HG03064 (cell line): ENCODE data around the gene FLNB.

Experiments used
- ATAC-seq: cut with Tn5 transposase; IDR thresholded peaks from one replicate; pipeline ENCODE4 v1.9.1; 2021; ENCODE audit warnings: low read depth; ENCODE audit not compliant: unreplicated experiment

Gene FLNB

DNA sequence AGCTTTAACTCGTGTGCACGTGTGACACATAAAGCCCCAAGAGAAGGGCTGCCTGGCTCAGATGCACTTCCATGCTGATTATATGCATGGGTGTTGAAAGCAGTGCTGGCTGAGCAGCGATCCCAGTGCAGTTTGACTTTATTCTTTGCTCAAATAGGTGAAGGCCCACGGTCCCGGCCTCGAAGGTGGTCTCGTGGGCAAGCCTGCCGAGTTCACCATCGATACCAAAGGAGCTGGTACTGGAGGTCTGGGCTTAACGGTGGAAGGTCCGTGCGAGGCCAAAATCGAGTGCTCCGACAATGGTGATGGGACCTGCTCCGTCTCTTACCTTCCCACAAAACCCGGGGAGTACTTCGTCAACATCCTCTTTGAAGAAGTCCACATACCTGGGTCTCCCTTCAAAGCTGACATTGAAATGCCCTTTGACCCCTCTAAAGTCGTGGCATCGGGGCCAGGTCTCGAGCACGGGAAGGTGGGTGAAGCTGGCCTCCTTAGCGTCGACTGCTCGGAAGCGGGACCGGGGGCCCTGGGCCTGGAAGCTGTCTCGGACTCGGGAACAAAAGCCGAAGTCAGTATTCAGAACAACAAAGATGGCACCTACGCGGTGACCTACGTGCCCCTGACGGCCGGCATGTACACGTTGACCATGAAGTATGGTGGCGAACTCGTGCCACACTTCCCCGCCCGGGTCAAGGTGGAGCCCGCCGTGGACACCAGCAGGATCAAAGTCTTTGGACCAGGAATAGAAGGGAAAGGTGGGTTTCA is 114.9 kb downstream of the FLNB start:
- no peak for ATAC-seq

DNA sequence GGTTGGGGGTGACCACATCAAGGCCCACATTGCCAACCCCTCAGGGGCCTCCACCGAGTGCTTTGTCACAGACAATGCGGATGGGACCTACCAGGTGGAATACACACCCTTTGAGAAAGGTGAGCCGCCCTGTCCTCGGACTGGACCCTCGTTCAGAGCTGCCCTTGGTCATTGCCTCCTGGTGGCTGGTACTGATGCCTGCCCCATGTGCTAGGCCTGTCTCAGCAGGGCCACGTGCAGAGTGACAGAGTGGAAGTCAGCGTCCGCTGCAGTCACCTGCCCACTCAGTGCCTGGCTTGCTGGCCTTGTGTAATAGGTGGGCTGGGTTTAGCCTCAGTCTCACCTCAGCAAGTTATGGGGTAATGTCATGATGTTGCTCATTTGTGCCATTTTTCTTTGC is 116.2 kb downstream of the FLNB start:
- no peak for ATAC-seq

DNA sequence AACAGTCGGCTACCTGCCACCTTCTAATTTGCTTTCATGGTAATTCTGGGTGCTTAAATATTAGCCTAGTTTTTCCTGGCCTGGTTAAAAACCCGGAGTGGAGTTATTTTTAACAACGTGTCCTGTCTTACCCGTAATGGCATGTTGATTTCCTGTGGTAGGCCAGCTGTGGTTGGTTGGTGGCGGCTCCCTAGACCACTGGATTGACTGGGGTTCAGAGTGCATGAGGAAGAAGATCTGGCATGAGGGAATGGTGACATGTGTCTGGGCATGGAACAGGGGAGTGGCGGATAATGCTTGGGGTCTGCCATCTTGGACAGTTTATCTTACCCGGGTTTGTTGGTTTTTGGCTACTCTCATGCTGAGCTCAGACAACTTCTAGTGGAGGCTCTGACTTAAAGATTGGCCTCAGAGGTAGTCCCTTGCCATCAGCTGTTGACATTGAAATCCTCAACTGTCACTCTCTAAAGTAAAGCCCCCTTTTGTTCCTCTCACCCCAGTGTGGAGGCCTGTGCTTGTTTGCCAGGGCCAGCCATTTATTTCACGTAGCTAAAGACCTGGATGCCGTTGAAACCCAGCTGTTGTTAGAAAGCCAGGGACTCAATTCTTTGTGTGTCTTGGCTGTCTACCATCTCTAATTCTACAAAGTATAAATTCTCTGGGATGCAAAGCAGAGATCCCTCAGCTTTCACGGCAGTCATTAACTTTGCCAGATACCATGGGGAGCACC is 121.0 kb downstream of the FLNB start:
- no peak for ATAC-seq

DNA sequence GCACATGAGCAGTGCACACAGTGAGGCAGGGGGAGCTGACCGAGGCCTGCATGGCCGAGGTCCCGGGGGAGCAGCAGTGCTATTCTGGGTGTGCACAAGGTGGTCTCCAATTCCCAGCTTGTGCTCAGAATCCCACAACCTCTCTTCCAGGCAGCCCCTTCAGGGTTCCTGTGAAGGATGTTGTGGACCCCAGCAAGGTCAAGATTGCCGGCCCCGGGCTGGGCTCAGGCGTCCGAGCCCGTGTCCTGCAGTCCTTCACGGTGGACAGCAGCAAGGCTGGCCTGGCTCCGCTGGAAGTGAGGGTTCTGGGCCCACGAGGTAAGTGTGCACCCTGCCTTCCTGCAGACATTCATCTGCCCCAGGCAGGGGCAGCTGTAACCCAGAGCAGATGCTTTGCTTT is 122.4 kb downstream of the FLNB start:
- no peak for ATAC-seq

DNA sequence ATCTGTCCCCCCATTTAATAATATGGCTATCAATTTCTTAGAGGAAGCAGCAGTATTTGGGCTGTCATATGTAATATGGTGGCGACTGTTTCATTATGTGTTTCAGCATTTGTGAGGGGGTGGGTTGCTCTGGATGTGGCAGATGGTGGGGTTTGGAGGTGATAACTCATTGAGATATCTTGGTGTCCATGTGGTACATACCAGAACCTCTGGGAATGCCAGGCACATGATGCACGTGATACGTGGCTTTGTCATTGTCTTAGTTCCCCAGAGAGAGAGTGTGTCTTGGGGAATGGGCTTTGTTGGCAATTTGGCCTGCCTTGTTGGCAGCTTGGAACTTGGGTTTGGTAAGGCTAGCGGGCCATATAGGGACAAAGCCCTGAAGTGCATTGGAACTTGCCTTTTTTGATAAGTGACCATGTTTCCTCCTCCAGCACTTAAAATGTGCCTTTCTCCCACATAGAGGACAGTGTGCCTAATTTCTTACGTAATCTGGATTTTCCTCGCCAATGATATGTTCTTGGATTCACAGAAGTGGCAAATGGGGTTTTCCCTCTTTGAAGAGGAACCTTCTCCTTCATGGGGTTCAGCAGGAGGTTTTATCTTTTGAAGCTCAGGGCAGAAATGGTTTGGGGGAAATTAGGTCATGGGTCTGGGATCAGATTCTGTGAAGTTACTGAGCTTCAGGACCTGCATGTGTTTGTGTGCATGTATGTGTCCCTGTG is 123.0 kb downstream of the FLNB start:
- ATAC-seq: no peak

DNA sequence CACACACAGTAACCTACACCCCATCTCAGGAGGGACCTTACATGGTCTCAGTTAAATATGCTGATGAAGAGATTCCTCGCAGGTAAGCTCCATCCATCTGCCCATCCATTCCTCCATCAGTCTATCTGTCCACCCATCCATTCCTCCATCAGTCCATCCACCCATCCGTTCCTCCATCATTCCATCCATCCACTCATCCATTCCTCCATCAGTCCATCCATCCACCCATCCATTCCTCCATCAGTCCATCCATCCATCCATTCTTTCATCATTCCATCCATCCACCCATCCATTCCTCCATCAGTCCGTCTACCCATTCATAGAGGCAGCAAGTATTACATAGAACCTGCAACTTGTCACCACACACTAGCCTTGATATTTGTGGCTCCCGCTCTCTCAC is 124.6 kb downstream of the FLNB start:
- no peak for ATAC-seq

DNA sequence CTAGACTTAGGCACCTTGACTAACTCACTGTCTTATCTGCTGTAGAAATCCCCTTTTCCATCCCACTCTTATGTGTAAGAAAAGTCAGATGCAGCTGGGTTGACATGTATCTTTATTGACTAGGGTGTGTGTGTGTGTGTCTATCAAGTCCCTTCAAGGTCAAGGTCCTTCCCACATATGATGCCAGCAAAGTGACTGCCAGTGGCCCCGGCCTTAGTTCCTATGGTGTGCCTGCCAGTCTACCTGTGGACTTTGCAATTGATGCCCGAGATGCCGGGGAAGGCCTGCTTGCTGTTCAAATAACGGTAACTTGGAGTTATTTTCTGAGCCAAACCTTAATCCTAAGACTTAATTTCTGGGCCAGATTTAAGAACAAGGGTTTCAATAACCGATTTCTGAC is 126.2 kb downstream of the FLNB start:
- ATAC-seq: no peak

DNA sequence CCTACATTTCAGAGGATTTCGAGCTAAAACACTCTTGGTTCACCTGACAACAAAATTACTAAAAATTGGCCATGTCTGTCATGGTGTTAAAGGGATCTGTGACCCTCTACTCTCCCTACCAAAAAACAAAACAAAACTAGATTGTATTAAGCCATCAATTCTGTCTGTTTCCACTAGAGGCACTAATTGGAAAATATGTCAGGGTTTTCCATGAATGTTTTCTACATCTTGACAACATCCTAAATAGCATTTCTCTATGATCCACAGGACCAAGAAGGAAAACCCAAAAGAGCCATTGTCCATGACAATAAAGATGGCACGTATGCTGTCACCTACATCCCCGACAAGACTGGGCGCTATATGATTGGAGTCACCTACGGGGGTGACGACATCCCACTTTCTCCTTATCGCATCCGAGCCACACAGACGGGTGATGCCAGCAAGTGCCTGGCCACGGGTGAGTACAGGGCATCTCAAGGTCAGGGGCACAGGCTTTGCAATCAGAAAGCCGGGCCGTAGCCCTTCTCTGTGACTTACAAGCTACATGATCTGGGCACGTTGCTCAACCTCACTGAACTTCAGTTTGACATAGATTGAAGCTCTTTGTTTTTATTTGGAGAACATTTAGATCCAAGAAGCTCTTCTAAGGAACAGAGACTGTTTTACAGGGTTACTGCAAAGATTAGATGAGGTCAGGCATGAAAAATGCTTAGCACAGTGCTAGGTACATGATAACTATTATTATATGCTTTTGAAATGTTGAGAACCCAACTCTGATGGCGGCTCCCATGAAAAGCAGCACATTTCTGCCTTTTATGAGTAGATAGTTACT is 127.7 kb downstream of the FLNB start:
- no peak for ATAC-seq

DNA sequence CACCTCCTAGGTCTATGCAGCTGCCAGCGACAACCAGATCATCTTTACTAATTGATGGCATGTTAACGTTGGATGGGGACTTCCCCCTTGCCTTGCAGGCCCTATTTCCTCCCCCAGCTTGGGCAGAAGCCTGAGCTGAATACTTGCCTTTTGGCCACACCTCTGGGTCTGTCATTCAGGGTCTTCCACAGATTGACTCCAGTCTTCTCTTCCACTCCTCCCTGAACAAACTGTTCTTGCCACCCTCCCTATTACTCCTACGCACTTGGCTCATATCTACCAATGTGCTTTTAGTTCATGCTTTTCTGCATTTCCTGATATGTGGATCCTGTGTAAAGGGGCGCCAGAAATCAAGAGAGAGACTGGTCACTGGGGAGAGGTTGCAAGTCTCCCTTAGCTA is 129.1 kb downstream of the FLNB start:
- ATAC-seq: no peak

DNA sequence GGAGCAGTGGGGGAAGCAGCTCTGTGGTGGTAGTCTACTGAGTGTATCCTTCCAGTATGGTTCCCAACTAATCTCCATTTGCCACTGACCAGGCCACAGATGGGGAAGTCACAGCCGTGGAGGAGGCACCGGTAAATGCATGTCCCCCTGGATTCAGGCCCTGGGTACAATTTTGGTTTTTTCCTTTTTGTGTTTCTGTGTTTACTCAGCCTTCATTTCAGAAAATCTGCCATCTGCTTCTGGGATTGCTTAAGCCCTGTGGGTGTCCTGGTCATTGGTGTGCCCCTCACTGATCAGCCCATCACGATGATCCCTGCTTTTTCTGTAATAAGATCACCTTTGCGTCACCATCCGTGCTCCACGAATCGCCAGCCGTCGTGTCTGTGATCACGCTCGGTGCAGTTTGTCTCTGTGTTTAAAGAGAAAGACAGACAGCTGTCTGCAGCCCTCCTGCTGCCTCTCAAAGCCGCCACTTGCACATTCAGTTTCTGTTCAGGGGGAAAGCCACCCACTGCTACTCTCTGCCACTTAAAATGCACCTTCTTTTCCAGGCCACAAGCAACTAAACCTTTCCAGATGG is 133.6 kb downstream of the FLNB start:
- ATAC-seq: no peak

DNA sequence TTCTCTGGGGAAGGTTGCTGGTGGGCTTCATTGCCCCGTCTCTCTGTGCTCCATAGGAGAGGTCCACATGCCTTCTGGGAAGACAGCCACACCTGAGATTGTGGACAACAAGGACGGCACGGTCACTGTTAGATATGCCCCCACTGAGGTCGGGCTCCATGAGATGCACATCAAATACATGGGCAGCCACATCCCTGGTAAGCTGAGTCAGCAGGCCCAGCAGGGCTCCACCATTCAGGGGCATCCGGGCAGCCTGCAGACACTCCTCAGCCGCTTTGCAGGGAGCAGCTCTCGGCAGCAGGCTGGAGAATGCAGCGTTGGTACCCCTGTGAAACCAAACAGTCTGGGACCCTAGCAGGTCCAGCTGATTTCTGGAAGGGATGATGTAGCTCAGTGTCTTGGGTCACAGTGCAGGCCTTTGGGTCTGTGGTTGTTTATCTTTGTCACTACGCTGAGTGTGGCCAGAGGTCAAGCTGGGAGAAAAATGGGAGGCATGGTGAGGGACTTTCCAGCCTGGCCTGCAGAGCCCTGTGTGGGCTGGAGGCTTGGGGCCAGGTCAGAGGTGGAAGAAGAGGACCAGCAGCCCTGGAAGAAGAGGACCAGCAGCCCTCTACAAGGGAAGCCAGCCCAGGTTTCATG is 135.3 kb downstream of the FLNB start:
- no peak for ATAC-seq

DNA sequence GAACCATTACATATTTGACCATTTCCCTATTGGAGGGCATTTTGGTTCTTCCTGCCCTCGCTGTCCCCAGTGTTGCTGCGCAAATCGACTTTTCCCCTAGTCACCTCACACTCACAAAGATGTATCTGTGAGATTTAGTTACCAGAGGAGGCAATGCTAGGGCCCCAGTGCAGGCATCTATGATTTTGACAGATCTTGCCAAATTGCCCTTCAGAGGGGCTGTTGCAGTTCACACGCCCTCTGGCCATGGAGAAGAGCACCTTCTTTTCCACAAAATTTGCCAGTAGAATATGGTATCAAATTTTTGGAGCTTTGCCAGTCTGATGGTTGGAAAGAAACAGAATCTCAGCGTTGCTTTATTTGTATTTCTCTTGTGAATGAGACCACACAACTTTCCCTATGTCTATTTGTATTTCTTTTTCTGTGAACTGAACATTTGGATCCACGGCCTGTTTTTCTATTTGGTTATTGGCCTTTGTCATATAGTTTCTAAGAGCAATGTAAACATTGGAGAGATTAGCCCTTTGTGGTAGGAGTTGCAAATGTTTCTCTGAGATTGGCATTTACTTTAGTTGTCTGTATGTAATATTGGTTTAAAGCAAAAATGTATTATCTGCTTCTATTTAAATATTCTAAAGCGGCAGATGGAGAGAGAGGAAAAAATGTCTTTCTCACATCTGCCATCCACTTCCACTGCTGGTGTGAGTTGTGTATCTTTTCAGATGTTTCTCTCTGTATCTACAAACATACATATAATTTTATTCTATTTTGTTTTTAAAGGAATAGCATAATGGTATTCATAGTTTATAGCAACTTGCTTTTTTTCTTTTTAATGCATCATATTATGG is 136.5 kb downstream of the FLNB start:
- ATAC-seq: no peak

DNA sequence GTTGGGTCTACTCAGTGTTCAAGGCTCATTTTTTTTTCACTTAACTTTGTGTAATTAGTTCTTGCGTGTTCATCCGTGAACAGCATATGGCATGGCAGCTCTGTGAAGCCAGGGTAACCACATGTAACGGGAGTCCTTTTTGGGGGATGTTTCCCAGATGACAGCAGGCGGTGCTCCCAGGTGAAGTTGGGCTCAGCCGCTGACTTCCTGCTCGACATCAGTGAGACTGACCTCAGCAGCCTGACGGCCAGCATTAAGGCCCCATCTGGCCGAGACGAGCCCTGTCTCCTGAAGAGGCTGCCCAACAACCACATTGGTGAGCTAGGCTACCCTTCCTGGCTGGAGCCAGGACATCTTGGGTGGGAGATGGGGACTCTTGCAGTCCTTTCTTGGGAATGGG is 139.8 kb downstream of the FLNB start:
- no peak for ATAC-seq

DNA sequence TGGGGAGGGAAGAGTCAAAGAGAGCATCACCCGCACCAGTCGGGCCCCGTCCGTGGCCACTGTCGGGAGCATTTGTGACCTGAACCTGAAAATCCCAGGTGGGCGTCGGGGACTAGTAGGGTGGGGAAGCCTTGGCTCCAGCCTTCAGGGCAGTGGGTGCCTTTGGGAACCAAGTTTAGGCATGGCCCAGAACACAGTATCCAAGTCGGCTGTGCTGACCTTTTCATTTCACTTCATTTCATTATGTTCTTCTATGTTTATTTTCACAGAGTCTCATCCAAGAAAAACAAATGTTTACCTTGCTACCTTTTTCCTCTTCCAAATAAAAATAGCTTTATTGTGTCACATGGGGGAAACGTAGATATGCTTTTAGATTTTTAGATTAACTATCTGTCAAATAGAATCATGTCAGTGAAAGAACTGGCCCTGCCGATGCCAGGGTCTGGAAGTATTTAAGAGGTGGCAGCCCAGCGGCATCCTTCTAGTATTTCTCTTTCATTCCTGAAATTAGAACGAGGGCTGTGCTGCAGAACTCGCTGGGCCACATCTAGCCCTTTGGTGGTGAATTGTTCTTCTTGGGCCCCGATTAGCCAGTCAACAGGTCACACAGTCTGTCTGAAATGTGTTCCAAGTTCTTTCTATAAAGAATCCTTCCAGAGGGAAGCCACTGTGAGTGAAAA is 142.0 kb downstream of the FLNB start:
- ATAC-seq: no peak

DNA sequence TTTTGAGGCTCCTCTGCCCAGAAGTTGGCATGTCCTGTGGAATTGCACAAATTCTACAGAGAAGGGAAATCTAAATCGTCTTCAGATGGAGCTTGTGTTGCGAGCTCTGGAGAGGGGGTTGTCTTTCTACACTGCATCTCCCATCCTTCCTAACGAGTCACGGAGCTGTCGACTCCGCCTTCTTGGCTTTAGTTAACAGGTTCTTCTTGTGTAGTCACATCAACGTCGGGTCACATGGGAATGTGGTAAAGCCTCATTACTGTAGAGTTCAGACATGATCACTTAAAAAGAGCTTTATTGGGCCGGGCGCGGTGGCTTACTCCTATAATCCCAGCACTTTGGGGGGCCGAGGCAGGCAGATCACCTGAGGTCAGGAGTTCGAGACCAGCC is 142.6 kb downstream of the FLNB start:
- ATAC-seq: no peak

DNA sequence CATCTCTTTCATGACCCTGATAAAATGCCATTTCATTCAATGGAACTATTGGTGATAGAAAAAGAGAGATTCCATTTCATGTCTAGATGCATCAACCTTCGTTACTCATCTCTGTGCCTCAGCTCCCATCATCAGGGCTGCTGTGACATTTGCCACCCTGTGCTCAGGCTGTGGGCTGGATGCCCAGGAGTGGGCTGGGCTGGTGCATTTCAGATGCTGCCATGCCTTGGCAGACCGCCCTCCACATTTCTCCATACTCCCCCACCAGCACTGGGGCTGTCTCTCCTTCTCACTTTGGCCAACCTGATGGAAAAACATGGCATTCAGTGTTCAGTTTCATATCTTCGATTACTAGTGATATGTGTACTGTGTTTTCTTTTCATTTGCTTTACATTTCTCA is 143.4 kb downstream of the FLNB start:
- no peak for ATAC-seq

DNA sequence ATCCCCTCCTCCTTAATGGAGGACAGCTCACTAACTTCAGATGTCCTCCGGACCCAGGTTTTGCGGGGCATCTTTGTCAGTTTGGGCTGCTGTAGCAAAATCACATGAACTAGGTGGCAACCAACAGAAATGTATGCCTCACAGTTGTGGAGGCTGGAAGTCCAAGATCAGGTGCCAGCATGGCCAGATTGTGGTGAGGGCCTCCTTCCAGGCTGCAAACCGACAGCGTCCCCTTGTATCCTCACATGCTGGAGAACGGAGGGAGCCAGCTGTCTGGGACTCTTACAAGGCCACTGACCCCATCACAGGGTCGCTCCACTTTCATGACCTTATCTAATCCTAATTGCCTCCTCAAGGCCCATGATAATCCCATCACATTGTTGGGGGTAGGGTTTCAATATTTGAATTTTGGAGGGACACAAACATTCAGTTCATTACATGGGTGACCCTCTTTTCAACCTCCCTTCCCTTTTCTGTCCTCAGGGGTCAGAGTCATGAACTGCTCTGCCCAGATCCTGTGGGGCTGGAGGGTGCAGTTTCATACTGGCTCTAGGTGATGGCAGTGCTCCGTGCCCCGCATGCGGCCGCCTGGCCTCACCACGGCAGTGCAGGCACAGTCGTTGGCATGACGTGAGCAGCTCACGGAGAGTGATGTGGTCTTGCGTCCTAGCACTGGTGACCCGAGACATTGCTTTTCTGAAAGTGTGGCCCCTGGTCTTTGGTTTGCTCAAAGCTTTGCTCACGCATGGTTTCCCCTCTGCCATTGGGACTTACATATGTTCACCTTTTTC is 144.2 kb downstream of the FLNB start:
- no peak for ATAC-seq

DNA sequence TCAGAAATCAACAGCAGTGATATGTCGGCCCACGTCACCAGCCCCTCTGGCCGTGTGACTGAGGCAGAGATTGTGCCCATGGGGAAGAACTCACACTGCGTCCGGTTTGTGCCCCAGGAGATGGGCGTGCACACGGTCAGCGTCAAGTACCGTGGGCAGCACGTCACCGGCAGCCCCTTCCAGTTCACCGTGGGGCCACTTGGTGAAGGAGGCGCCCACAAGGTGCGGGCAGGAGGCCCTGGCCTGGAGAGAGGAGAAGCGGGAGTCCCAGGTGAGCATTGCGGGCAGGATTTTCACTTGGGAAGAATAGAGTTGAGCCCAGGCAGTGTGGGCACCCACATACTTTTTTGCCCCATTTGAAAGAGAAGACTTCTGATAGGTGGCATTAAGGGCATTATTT is 145.1 kb downstream of the FLNB start:
- no peak for ATAC-seq
